Renal pelvis (tissue), 12 donors: Measurements from ENCODE around the gene ZNF730. TPM values are rescaled to one million over a fixed set of nuclear protein-coding genes. Genes with fewer than 3 reads are reported as not detected.
"Not testable (repeated sequence)": the region's sequence is repeated elsewhere in the genome, so short reads cannot be mapped to it uniquely, and the experiment has no call there.

Source experiments
- DNase-seq: peaks from one replicate; pipeline ENCODE4 v3.0.0-alpha.2; 2013
- long read RNA-seq, 16 experiments: transcript quantifications; one replicate each; lab custom pipeline, GENCODE V29; 2026
- polyA plus RNA-seq, 3 donors: library from polyadenylated mRNA; unstranded; fragments of 120-200 nt; gene quantifications; one replicate each; pipeline ENCODE4 v1.2.1, GENCODE V29; 2013; ENCODE audit not compliant: insufficient read length in 3 of 3

The ZNF730 gene
- polyA plus RNA-seq, result 10 to 100 TPM in 1 of 3 donors, 1 to 10 TPM in 2; 6.1 to 10.5 (median 8.1) TPM
- long read RNA-seq, donor 1, partial matches to known transcripts, result 5 of 5 reads
- long read RNA-seq, donor 1, other reads (novel, unspliced or antisense), result 0 of 5 reads
- long read RNA-seq, donor 2, result 0 reads
- long read RNA-seq, donor 3, result 0 reads
- long read RNA-seq, donor 4, result 0 reads
- long read RNA-seq, donor 5, result 0 reads
- long read RNA-seq, donor 6, partial matches to known transcripts, result 34 of 34 reads
- long read RNA-seq, donor 6, other reads (novel, unspliced or antisense), result 0 of 34 reads
- long read RNA-seq, donor 7, result 0 reads
- long read RNA-seq, donor 8, result 0 reads
- long read RNA-seq, donor 9, partial matches to known transcripts, result 7 of 8 reads
- long read RNA-seq, donor 9, other reads (novel, unspliced or antisense), result 0 of 8 reads
- long read RNA-seq, donor 10, partial matches to known transcripts, result 13 of 14 reads
- long read RNA-seq, donor 10, other reads (novel, unspliced or antisense), result 0 of 14 reads
- long read RNA-seq, donor 11, partial matches to known transcripts, result 0 of 1 reads
- long read RNA-seq, donor 11, other reads (novel, unspliced or antisense), result 0 of 1 reads
- long read RNA-seq, donor 12, partial matches to known transcripts, result 15 of 15 reads
- long read RNA-seq, donor 12, other reads (novel, unspliced or antisense), result 0 of 15 reads
- long read RNA-seq, donor 13, partial matches to known transcripts, result 0 of 1 reads
- long read RNA-seq, donor 13, other reads (novel, unspliced or antisense), result 0 of 1 reads
- long read RNA-seq, donor 14, result 0 reads
- long read RNA-seq, donor 15, result 0 reads
- long read RNA-seq, donor 16, partial matches to known transcripts, result 5 of 5 reads
- long read RNA-seq, donor 16, other reads (novel, unspliced or antisense), result 0 of 5 reads

- peak; percentile 86 for DNase-seq
These were observed at the start of gene ZNF730 for GRCh38 chr19:23116802-23117571. Gene ZNF730, plus strand, starts transcription at chr19:23117025. Its CDS starts 149 bp downstream, at chr19:23117174.

GRCh38 chr19:23070353-23071146, 46.3 kb upstream of the ZNF730 start:
- DNase-seq, result peak; percentile 69

- DNase-seq, result peak; percentile 62
These were observed 45.7 kb upstream of the ZNF730 start for GRCh38 chr19:23071147-23071511.

- DNase-seq, result peak; percentile 88
These were observed 41.6 kb upstream of the ZNF730 start for GRCh38 chr19:23075031-23075733.

GRCh38 chr19:23077776-23078175, 39.0 kb upstream of the ZNF730 start:
- not testable (repeated sequence) for DNase-seq

GRCh38 chr19:23093832-23094231, 23.0 kb upstream of the ZNF730 start:
- no peak for DNase-seq

- no peak for DNase-seq
These were observed 21.4 kb upstream of the ZNF730 start for GRCh38 chr19:23095418-23095817.

- DNase-seq, result no peak
These were observed 18.5 kb upstream of the ZNF730 start for GRCh38 chr19:23098286-23098685.

- no peak for DNase-seq
These were observed 17.8 kb upstream of the ZNF730 start for GRCh38 chr19:23098988-23099387.

- no peak for DNase-seq
These were observed 16.9 kb upstream of the ZNF730 start for GRCh38 chr19:23099966-23100365.

GRCh38 chr19:23101241-23101640, 15.6 kb upstream of the ZNF730 start:
- DNase-seq, result no peak

GRCh38 chr19:23118400-23118799, 1.6 kb downstream of the ZNF730 start:
- no peak for DNase-seq

GRCh38 chr19:23134211-23134610, 17.4 kb downstream of the ZNF730 start:
- DNase-seq, result not testable (repeated sequence)

- no peak for DNase-seq
These were observed 29.0 kb downstream of the ZNF730 start for GRCh38 chr19:23145617-23146415.

GRCh38 chr19:23160766-23161165, 43.9 kb downstream of the ZNF730 start:
- DNase-seq, result no peak

GRCh38 chr19:23168286-23168685, 51.5 kb downstream of the ZNF730 start:
- not testable (repeated sequence) for DNase-seq

GRCh38 chr19:23183251-23183650, 66.4 kb downstream of the ZNF730 start:
- DNase-seq, result no peak

- no peak for DNase-seq
These were observed 73.5 kb downstream of the ZNF730 start for GRCh38 chr19:23190341-23190740.
